ENCODE results near the gene CCDC146.
"Not testable (repeated sequence)": the region's sequence is repeated elsewhere in the genome, so short reads cannot be mapped to it uniquely, and the experiment has no call there.

- not testable (repeated sequence) for TF ChIP-seq POLR2A, POLR2AphosphoS5 (IDR thresholded peaks at IDR 0.05; ENCODE audit: low read depth, low read length)
These were observed 16.5 kb upstream of the CCDC146 start for GRCh38 chr7:77105904-77106303.

Data from GM12892 (cell line).